ENCODE measurements around the gene BCL7A.
"Not testable (repeated sequence)": the region's sequence is repeated elsewhere in the genome, so short reads cannot be mapped to it uniquely, and the experiment has no call there.

Gene BCL7A

DNA sequence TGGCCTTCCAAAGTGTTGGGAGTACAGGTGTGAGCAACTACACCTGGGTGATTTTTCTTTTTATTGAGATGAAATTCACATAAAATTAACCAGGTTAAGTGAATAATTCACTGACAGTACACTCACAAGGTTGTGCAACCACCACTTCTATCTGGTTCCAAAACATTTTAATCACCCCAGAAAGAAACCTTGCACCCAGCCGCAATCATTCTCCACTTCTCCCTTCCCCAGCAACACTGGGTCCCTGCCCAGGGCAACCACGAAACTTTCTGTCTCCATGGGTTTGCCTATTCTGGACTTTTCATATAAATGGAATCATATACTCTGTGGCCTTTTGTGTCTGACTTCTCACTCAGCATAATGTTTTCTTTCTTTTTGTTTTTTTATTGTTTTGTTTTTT is 30.6 kb downstream of the BCL7A start:
- no peaks in the 10 kb centered on the region for H3F3A ChIP-seq (ENCODE audit: low read depth)
- H3K79me2 ChIP-seq (ENCODE audit: insufficient read depth, low read length): no peaks in the 10 kb centered on the region
- H3K4me3 ChIP-seq (ENCODE audit: low read length, poor library complexity, severe bottlenecking): no peak overlapping the region
- TF ChIP-seq, protein P1, sequence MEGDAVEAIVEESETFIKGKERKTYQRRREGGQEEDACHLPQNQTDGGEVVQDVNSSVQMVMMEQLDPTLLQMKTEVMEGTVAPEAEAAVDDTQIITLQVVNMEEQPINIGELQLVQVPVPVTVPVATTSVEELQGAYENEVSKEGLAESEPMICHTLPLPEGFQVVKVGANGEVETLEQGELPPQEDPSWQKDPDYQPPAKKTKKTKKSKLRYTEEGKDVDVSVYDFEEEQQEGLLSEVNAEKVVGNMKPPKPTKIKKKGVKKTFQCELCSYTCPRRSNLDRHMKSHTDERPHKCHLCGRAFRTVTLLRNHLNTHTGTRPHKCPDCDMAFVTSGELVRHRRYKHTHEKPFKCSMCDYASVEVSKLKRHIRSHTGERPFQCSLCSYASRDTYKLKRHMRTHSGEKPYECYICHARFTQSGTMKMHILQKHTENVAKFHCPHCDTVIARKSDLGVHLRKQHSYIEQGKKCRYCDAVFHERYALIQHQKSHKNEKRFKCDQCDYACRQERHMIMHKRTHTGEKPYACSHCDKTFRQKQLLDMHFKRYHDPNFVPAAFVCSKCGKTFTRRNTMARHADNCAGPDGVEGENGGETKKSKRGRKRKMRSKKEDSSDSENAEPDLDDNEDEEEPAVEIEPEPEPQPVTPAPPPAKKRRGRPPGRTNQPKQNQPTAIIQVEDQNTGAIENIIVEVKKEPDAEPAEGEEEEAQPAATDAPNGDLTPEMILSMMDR (conservative IDR thresholded peaks at IDR 0.05; ENCODE audit: low read length): no peak
- no peak for TF ChIP-seq EZH2phosphoT487 (IDR thresholded peaks at IDR 0.05; ENCODE audit: borderline replicate concordance)
- H3K36me3 ChIP-seq (ENCODE audit: insufficient read depth, low read length): peaks cover 43% of the 10 kb centered on the region; the same call in 1 of the 2 replicates
- no peaks in the 10 kb centered on the region for H3K9me2 ChIP-seq (replicated peaks; ENCODE audit: low read depth, low read length)
- H2AFZ ChIP-seq (ENCODE audit: low read length): no peak overlapping the region
- no peak overlapping the region for H3K4me2 ChIP-seq (ENCODE audit: low read depth, low read length, poor library complexity, severe bottlenecking)
- no peaks in the 10 kb centered on the region for H4K20me1 ChIP-seq (ENCODE audit: insufficient read depth, low read length, poor library complexity, severe bottlenecking)
- H3K9ac ChIP-seq (ENCODE audit: low read depth, low read length, poor library complexity, severe bottlenecking): no peak overlapping the region
- no peaks in the 10 kb centered on the region for H3K9me3 ChIP-seq (ENCODE audit: insufficient read depth, low read depth, low read length)
- H3K4me1 ChIP-seq (ENCODE audit: insufficient read depth, low read length, poor library complexity, severe bottlenecking): no peaks in the 10 kb centered on the region
- H3K27me3 ChIP-seq (ENCODE audit: insufficient read depth, low read length, poor library complexity, severe bottlenecking): no peaks in the 10 kb centered on the region

DNA sequence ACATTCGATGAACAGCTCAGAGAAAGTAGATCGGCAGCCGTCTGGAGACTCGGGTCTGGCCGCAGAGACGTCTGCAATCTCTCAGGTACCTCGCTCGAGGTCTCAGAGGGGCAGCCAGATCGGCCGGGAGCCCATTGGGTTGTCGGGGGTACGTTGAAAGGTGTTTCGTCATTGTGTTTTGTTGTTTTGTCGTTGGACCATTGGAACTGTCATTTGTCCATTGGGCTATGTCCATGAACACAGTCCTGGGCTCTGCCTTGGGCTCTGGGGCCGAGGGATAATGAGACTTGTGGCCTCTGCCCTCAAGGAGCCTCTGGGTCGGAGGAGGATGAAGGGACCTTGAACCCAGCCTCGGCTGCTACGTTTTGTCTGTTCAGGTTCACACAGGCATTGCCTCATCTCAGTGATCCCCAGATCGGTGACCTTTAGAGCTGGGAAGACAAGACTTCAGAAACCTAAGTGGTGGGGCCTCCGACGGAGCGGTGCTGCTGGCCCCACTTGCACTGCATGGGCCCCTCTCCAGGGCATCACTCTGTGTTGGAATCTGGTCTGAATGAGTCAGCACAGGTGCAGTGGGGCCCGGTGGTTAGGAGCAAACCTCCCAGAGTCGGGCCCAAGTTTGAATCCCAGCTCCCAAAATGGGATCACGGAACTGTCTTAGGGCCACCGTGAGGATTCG is 33.3 kb downstream of the BCL7A start:
- H3K27me3 ChIP-seq (ENCODE audit: insufficient read depth, low read length, poor library complexity, severe bottlenecking): no peaks in the 10 kb centered on the region
- H3K4me1 ChIP-seq (ENCODE audit: insufficient read depth, low read length, poor library complexity, severe bottlenecking): no peaks in the 10 kb centered on the region
- no peak overlapping the region for H3K4me3 ChIP-seq (ENCODE audit: low read length, poor library complexity, severe bottlenecking)
- peaks cover 61% of the 10 kb centered on the region; the same call in 1 of the 2 replicates for H3K36me3 ChIP-seq (ENCODE audit: insufficient read depth, low read length)
- TF ChIP-seq EZH2phosphoT487 (IDR thresholded peaks at IDR 0.05; ENCODE audit: borderline replicate concordance): no peak
- TF ChIP-seq, protein P1 (conservative IDR thresholded peaks at IDR 0.05; ENCODE audit: low read length): no peak
- no peaks in the 10 kb centered on the region for H3K79me2 ChIP-seq (ENCODE audit: insufficient read depth, low read length)
- H4K20me1 ChIP-seq (ENCODE audit: insufficient read depth, low read length, poor library complexity, severe bottlenecking): no peaks in the 10 kb centered on the region
- H3K9ac ChIP-seq (ENCODE audit: low read depth, low read length, poor library complexity, severe bottlenecking): no peak overlapping the region
- no peak overlapping the region for H3K4me2 ChIP-seq (ENCODE audit: low read depth, low read length, poor library complexity, severe bottlenecking)
- H3K9me3 ChIP-seq (ENCODE audit: insufficient read depth, low read depth, low read length): no peaks in the 10 kb centered on the region
- H3F3A ChIP-seq (ENCODE audit: low read depth): no peaks in the 10 kb centered on the region
- no peaks in the 10 kb centered on the region for H3K9me2 ChIP-seq (replicated peaks; ENCODE audit: low read depth, low read length)
- no peak overlapping the region for H2AFZ ChIP-seq (ENCODE audit: low read length)

DNA sequence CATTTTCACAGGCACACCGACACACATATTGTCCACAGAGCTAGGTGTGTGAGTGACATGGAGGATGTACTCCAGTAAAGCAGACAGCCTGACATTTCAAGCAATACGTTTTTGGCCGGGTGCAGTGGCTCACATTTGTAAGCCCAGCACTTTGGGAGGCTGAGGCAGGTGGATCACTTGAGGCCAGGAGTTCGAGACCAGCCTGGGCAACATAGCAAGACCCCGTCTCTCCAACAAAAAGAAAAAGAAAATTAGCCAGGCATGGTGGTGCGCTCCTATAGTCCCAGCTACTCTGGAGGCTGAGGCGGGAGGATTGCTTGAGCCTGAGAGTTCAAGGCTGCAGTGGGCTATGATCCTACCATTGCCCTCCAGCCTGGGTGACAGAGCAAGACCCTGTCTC is 34.7 kb downstream of the BCL7A start:
- peaks cover 64% of the 10 kb centered on the region; the same call in 1 of the 2 replicates for H3K36me3 ChIP-seq (ENCODE audit: insufficient read depth, low read length)

More for the DNA sequence above, 34.7 kb downstream of the BCL7A start:
- H3K9ac ChIP-seq (ENCODE audit: low read depth, low read length, poor library complexity, severe bottlenecking); H4K20me1 ChIP-seq (ENCODE audit: insufficient read depth, low read length, poor library complexity, severe bottlenecking); H3K9me3 ChIP-seq (ENCODE audit: insufficient read depth, low read depth, low read length); H3K4me2 ChIP-seq (ENCODE audit: low read depth, low read length, poor library complexity, severe bottlenecking); H3K79me2 ChIP-seq (ENCODE audit: insufficient read depth, low read length); H3F3A ChIP-seq (ENCODE audit: low read depth); H3K4me1 ChIP-seq (ENCODE audit: insufficient read depth, low read length, poor library complexity, severe bottlenecking); H2AFZ ChIP-seq (ENCODE audit: low read length); H3K27me3 ChIP-seq (ENCODE audit: insufficient read depth, low read length, poor library complexity, severe bottlenecking); H3K4me3 ChIP-seq (ENCODE audit: low read length, poor library complexity, severe bottlenecking); H3K9me2 ChIP-seq (replicated peaks; ENCODE audit: low read depth, low read length): not testable (repeated sequence)
